Lower leg skin (tissue), 3 donors: ENCODE results near the gene RAB7A.

Experiments
- POLR2A ChIP-seq, 2 donors: fragments of 450-650 bp; IDR thresholded peaks; one replicate each; pipeline ENCODE4 v1.6.1; 2016 to 2017; ENCODE audit warnings: antibody characterized with exemption in 2 of 2, mild to moderate bottlenecking in 1 of 2, moderate library complexity in 1 of 2
- TF ChIP-seq, protein P1 (sequence below), 3 donors: fragments of 450-650 bp; IDR thresholded peaks; one replicate each; pipeline ENCODE4 v1.5.1; 2016; ENCODE audit warnings: antibody characterized with exemption in 3 of 3, mild to moderate bottlenecking in 3 of 3, moderate library complexity in 2 of 3

DNA sequence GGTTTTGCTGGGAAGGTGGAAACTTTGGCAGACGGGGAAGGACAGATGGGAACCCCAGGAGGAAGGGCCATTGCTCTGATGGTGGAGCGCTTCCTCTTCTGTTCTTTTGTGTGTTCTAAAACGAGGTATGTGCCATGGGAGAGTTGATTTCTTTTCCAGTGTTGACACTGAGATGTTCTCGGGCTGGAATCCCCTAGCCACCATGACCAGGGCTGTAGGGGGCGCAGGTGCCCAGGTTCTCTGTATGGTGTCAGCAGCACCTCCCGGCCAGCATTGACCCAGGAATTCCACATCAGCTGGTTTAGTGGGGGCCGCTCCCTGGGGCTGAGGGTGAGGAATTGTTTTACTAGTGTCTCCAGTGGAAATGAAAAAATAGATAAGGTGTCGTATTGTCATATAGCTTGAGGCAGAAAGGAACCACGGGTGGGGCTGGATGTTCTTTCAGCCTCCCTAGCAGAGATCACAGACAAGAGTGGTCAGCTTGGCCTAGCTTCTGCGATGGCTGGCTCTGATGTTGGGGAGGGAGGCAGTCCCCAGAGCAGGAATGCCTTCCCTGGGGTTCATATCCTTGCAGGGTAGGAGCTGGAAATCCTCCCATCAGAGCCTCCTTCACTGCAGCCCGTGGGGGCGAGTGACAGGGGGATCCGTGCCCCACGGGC is 119.3 kb downstream of the RAB7A start:
- TF ChIP-seq, protein P1, sequence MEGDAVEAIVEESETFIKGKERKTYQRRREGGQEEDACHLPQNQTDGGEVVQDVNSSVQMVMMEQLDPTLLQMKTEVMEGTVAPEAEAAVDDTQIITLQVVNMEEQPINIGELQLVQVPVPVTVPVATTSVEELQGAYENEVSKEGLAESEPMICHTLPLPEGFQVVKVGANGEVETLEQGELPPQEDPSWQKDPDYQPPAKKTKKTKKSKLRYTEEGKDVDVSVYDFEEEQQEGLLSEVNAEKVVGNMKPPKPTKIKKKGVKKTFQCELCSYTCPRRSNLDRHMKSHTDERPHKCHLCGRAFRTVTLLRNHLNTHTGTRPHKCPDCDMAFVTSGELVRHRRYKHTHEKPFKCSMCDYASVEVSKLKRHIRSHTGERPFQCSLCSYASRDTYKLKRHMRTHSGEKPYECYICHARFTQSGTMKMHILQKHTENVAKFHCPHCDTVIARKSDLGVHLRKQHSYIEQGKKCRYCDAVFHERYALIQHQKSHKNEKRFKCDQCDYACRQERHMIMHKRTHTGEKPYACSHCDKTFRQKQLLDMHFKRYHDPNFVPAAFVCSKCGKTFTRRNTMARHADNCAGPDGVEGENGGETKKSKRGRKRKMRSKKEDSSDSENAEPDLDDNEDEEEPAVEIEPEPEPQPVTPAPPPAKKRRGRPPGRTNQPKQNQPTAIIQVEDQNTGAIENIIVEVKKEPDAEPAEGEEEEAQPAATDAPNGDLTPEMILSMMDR (IDR thresholded peaks at IDR 0.05), result no peak
- no peak for TF ChIP-seq POLR2A (IDR thresholded peaks at IDR 0.05)
